DMS114 treated with DMSO at 0.1 percent for 48 hours (cell line): ENCODE results near the gene NOVA1.

ENCODE experiments used
- DNase-seq: peaks from one replicate; lab custom pipeline; 2025; ENCODE audit not compliant: unreplicated experiment; lab: John Stamatoyannopoulos, UW

Gene NOVA1

DNA sequence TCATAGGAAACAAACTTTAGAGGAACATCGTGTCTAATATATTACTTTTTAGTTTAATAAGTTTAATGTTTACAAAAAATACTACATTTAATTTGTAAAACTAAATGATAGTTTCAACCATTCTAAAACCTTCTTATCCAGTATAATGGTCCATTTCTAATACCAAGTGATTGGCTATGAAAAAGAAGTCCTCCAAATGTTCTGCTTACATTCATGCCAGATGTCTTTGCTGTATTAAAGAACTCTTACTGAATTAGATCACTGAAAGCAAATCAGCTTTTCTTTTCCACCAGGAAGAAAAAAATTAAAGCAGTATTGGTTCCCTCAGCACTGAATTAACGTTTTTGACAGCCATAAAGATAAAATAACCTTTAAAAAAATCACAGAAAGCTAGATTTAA lies 3.7 kb downstream of the NOVA1 start:
- DNase-seq: no peak

- no peak for DNase-seq
Measured at GRCh38 chr14:26593357-26593756, 4.5 kb downstream of the NOVA1 start.

GRCh38 chr14:26589925-26590324 lies 7.9 kb downstream of the NOVA1 start:
- no peak for DNase-seq

- no peak for DNase-seq
Measured at GRCh38 chr14:26577711-26578110, 20.1 kb downstream of the NOVA1 start.

- no peak for DNase-seq
Measured at GRCh38 chr14:26554069-26554772, 43.6 kb downstream of the NOVA1 start.

GRCh38 chr14:26549571-26549970 lies 48.3 kb downstream of the NOVA1 start:
- no peak for DNase-seq

GRCh38 chr14:26548406-26548805 lies 49.4 kb downstream of the NOVA1 start:
- no peak for DNase-seq

- DNase-seq: no peak
Measured at GRCh38 chr14:26538176-26538575, 59.7 kb downstream of the NOVA1 start.

GRCh38 chr14:26531894-26532293 lies 65.9 kb downstream of the NOVA1 start:
- DNase-seq: no peak

GRCh38 chr14:26528415-26529182 lies 69.2 kb downstream of the NOVA1 start:
- DNase-seq: no peak

DNA sequence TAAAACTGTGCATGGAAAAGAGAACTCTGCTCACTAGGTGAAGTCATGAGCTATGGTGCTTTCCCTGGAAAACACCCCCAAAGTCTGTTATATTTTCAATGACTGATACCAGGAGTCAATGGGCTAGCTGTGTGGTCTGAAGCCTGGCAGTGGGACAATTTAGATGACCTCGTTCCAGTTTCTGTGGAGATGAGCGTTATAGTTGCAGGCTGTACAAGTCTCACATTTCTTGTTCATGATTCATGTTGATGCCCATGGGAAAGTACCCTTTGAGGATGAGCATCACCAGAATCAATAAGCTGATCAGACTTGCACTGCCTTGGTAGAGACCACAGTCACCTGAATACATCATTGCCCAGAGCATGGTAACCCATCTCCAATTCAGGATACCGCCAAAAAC lies 70.7 kb downstream of the NOVA1 start:
- DNase-seq: no peak

- no peak for DNase-seq
Measured at GRCh38 chr14:26526137-26526536, 71.7 kb downstream of the NOVA1 start.

GRCh38 chr14:26525085-26525484 lies 72.7 kb downstream of the NOVA1 start:
- DNase-seq: no peak

DNA sequence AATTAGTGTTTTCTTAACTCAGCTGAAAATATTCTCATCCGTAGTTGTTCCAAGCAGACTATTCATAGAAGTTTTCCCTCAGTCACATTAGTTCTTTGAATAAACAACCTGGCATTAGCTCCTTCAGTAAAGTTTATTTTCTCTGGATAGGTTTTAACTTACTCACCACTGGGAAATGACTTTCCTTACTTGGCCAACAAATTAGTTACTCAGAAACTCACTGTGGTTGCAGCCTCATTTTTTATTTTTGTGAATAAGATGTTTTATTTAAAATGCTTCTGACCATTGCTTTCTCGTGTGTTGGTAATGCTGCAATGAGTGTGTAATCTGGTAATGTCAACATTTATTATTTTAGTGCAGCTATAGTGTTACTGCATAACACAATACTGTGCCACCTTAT lies 74.9 kb downstream of the NOVA1 start:
- DNase-seq: no peak

GRCh38 chr14:26517771-26518170 lies 80.1 kb downstream of the NOVA1 start:
- no peak for DNase-seq

DNA sequence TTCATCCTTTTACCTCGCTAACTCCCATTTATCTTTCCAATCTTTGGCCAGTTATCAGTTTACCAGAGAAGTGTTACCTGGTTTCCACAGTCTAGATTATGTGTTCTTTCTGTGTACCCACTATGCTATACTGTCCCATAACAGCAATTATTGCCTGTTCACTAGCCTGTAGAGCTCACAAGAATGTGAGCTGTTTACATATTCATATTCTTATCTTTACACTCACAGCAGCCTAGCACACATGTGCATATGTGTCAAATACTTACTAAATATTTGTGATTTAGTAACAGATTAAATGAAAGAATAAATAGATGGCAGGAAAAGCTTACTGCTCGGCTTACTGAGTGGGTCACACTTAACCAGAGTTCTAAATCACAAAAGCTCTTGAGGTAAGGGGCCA lies 97.8 kb downstream of the NOVA1 start:
- no peak for DNase-seq

- no peak for DNase-seq
Measured at GRCh38 chr14:26499546-26499945, 98.3 kb downstream of the NOVA1 start.

DNA sequence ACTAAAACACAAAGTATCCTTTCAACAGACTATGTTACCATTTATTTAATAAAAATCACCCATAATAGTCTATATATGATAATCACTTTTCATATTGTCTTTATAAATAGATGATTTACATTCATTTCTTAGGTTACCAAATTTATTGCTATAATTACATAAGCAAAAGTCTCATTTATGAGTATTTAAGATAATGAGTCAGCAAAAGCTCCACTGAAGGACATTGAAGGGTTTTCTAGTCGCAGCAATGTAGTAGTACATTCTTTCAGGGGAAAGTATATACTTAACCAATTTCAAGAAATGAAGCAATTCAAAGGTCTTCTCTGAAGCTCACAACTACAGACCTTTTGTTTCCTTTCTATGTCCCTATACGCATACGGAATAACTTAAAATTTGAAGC lies 110.9 kb downstream of the NOVA1 start:
- no peak for DNase-seq

GRCh38 chr14:26484562-26484961 lies 113.3 kb downstream of the NOVA1 start:
- DNase-seq: no peak

GRCh38 chr14:26478967-26479366 lies 118.9 kb downstream of the NOVA1 start:
- DNase-seq: no peak

DNA sequence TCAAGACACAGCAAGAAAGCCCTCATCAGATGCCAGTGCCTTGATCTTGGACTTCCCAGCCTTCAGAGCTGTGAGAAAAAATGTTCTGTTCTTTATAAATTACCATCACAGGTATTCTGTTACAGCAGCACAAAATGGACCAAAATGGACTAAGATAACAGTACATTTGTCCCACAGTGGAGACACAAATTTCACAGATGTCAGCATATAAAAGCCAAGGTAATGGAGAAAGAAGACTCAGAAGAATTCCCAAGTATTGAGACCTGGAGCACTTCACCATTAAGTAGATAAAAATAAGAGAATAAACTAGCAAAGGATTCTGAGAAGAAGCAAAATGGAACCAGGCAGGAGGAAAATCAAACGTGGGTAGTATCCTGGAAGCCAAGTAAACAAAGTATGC lies 131.0 kb downstream of the NOVA1 start:
- no peak for DNase-seq

DNA sequence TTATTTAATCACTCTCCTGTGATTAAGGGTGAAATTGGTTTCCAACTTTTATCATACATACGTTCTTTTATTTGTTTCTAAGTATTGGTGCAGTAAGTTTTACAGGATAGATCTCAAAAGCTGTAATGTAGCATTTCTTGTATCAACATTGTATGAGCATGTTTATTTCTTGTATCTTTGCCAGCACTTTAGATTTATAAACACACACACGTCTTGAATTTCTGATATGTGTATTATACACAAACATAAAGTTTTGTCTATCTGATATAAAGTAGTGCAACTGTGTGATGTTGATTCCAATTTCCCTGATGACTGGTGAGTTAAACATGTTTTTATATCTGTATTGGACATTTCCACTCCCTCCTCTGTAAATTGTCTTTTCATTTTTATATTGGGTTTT lies 134.7 kb downstream of the NOVA1 start:
- no peak for DNase-seq

DNA sequence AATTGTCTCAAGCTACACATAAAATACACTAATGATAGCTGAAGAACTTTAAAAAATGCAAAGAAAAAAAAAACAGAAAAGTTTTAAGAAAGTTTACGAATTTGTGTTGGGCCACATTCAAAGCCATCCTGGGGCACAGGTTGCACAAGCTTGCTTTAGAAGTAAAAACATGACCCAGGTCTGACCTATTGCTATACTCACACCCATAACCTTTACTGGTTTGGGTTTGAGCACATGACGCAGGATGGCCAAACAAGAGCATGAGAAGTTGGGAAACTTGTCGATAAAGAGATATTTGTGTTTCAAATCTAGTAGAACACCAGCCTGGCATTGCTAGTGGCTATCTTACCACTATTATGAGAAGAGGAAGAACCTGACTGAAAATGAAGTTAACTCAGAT lies 143.7 kb downstream of the NOVA1 start:
- no peak for DNase-seq
